GM20000 (cell line): Measurements from ENCODE around the gene VPS51.

ENCODE experiments used
- DNase-seq: peaks from one replicate; pipeline ENCODE4 v3.0.0; 2012; ENCODE audit warnings: low spot score
- CTCF ChIP-seq: IDR thresholded peaks from 2 replicates; pipeline ENCODE4 v1.5.1; 2012; ENCODE audit warnings: mild to moderate bottlenecking, control low read depth; ENCODE audit errors: extremely low read depth, missing control alignments

Gene VPS51

GRCh38 chr11:65095427-65095826, 587 bp upstream of the VPS51 start:
- TF ChIP-seq CTCF: no peak
- no peak for DNase-seq

- DNase-seq: no peak
- no peak for TF ChIP-seq CTCF
Observed at GRCh38 chr11:65096926-65097325, 912 bp downstream of the VPS51 start.

GRCh38 chr11:65100674-65101350, 4.8 kb downstream of the VPS51 start:
- DNase-seq: no peak
- TF ChIP-seq CTCF: no peak

- TF ChIP-seq CTCF: no peak
- DNase-seq: no peak
Observed at GRCh38 chr11:65102142-65103095, 6.4 kb downstream of the VPS51 start.

GRCh38 chr11:65103476-65103875, 7.5 kb downstream of the VPS51 start:
- no peak for TF ChIP-seq CTCF
- DNase-seq: no peak

- TF ChIP-seq CTCF: no peak
- DNase-seq: no peak
Observed at GRCh38 chr11:65104628-65105027, 8.6 kb downstream of the VPS51 start.

GRCh38 chr11:65107078-65107477, 11.1 kb downstream of the VPS51 start:
- TF ChIP-seq CTCF: no peak
- no peak for DNase-seq
